ENCODE measurements around the gene ESR1. TPM values are rescaled to one million over a fixed set of nuclear protein-coding genes. Genes with fewer than 3 reads are reported as not detected.

Gene ESR1
- total and polyA plus RNA-seq, 9 of the 15 experiments (the other 6 are each of a cell fraction or from before 2014, with no cell fraction given): 0.03 to 0.27 (median 0.08) TPM; not detected in 1

GRCh38 chr6:151850479-151851003 is 43.1 kb downstream of the ESR1 start (continued):
- TF ChIP-seq, protein P1, sequence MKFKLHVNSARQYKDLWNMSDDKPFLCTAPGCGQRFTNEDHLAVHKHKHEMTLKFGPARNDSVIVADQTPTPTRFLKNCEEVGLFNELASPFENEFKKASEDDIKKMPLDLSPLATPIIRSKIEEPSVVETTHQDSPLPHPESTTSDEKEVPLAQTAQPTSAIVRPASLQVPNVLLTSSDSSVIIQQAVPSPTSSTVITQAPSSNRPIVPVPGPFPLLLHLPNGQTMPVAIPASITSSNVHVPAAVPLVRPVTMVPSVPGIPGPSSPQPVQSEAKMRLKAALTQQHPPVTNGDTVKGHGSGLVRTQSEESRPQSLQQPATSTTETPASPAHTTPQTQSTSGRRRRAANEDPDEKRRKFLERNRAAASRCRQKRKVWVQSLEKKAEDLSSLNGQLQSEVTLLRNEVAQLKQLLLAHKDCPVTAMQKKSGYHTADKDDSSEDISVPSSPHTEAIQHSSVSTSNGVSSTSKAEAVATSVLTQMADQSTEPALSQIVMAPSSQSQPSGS (CRISPR knock-in tag; IDR thresholded peaks at IDR 0.05): no peak

- H3K4me1 ChIP-seq (replicated peaks in 1 of 2; ENCODE audit: control insufficient read depth in 2 of 2, insufficient read depth in 2 of 2, low read length in 2 of 2): no peaks in the 10 kb centered on the region
- H3K79me2 ChIP-seq (ENCODE audit: control insufficient read depth, insufficient read depth, low read length): no peaks in the 10 kb centered on the region
- H3K9me3 ChIP-seq (replicated peaks; ENCODE audit: control insufficient read depth, insufficient read depth, low read depth, low read length): no peaks in the 10 kb centered on the region
- no peaks in the 10 kb centered on the region for H3K36me3 ChIP-seq (ENCODE audit: control insufficient read depth, insufficient read depth, low read length)
- no TSS peak for BruUV-seq (replicated peaks)
- H3K27ac ChIP-seq (ENCODE audit: extremely low read depth, low read depth, low read length): no peak overlapping the region
- no peaks in the 10 kb centered on the region for H4K20me1 ChIP-seq (replicated peaks; ENCODE audit: control insufficient read depth, insufficient read depth, low read length)
- no peak for ATAC-seq
- H2AFZ ChIP-seq (ENCODE audit: low read depth, low read length): no peak overlapping the region
- DNase-seq (ENCODE audit: extremely low read depth in 1 of 4, low spot score in 3 of 4): no peak
- intact Hi-C loops (cut with micrococcal nuclease): no loop called here
- no peaks in the 10 kb centered on the region for H3K9me1 ChIP-seq (ENCODE audit: control insufficient read depth, insufficient read depth, low read length)
- in situ Hi-C loops (cut with MboI): no loop called here
- 0% methylated on average over 2 of the region's 2 CpGs for WGBS (ENCODE audit: insufficient coverage, low coverage, missing lambda C conversion rate)
- H3K27me3 ChIP-seq (ENCODE audit: control insufficient read depth in 2 of 2, insufficient read depth in 2 of 2, low read length in 2 of 2): no peaks in the 10 kb centered on the region
- H3K4me2 ChIP-seq (ENCODE audit: insufficient read depth, low read length): no peak overlapping the region
- FAIRE-seq: no peak
- no peak overlapping the region for H3K9ac ChIP-seq (ENCODE audit: insufficient read depth in 1 of 2, low read depth in 2 of 2, low read length in 2 of 2)
- ChIA-PET CTCF (ENCODE audit: low intra/inter-chr PET ratio) (no interaction called here), POLR2A (no interaction called here)
- H3K4me3 ChIP-seq: no peak overlapping the region
- TF ChIP-seq TBL1XR1 (IDR thresholded peaks at IDR 0.05; ENCODE audit: low read length in 2 of 2) (no peak), ZSCAN32 (CRISPR knock-in tag; IDR thresholded peaks at IDR 0.05) (no peak), SMARCB1 (IDR thresholded peaks at IDR 0.05; ENCODE audit: insufficient read length, low read depth) (no peak), ZBTB1 (CRISPR knock-in tag; IDR thresholded peaks at IDR 0.05; ENCODE audit: borderline replicate concordance, low read depth) (no peak), ZBTB40 (IDR thresholded peaks at IDR 0.05) (no peak), ZBTB40 (CRISPR knock-in tag; IDR thresholded peaks at IDR 0.05) (no peak), NFE2L1 (tag; IDR thresholded peaks at IDR 0.05; ENCODE audit: borderline replicate concordance, low read depth) (no peak)
- TF ChIP-seq, protein P2, sequence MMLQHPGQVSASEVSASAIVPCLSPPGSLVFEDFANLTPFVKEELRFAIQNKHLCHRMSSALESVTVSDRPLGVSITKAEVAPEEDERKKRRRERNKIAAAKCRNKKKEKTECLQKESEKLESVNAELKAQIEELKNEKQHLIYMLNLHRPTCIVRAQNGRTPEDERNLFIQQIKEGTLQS (IDR thresholded peaks at IDR 0.05): no peak
- TF ChIP-seq, protein P2 (CRISPR knock-in tag; conservative IDR thresholded peaks at IDR 0.05): no peak
Observed at GRCh38 chr6:151858294-151858693, 50.8 kb downstream of the ESR1 start.
